Esophagus muscularis mucosa (tissue), 4 donors: ENCODE results near the gene MED29. TPM values are rescaled to one million over a fixed set of nuclear protein-coding genes. Genes with fewer than 3 reads are reported as not detected.

Experiments
- DNase-seq: peaks from one replicate; pipeline ENCODE4 v3.0.0-alpha.2; 2017; ENCODE audit errors: extremely low spot score
- H3K27ac ChIP-seq, 4 donors: fragments of 200-600 bp; sonication (generic); replicated peaks in 1 of 4; 1 replicate in 3 of 4; 2 replicates in 1 of 4; pipeline ENCODE4 v1.5.1; 2016 to 2019; ENCODE audit warnings: mild to moderate bottlenecking in 1 of 4
- H3K27me3 ChIP-seq, 4 donors: fragments of 200-600 bp; sonication (generic); one replicate each; pipeline versions ENCODE4 v1.5.1 to v1.6.0; 2016 to 2019
- H3K36me3 ChIP-seq, 4 donors: fragments of 200-600 bp; sonication (generic); one replicate each; pipeline ENCODE4 v1.5.1; 2016 to 2019
- H3K4me1 ChIP-seq, 4 donors: fragments of 200-600 bp; sonication (generic); one replicate each; pipeline ENCODE4 v1.5.1; 2016 to 2019
- H3K4me3 ChIP-seq, 4 donors: fragments of 200-600 bp; sonication (generic); 1 replicate in 2 of 4; 2 replicates in 2 of 4; pipeline ENCODE4 v1.5.1; 2016 to 2019; ENCODE audit warnings: mild to moderate bottlenecking in 4 of 4, moderate library complexity in 1 of 4
- H3K9me3 ChIP-seq, 4 donors: fragments of 200-600 bp; sonication (generic); 1 replicate in 3 of 4; 2 replicates in 1 of 4; pipeline ENCODE4 v1.5.1; 2016 to 2019
- CTCF ChIP-seq, 3 experiments: fragments of 200-600 bp in 2 of 3; fragments of 450-650 bp in 1 of 3; sonication (generic) in 2 of 3; IDR thresholded peaks; one replicate each; pipeline ENCODE4 v1.5.1; 2017 to 2019; ENCODE audit warnings: antibody characterized with exemption in 3 of 3, mild to moderate bottlenecking in 2 of 3, moderate library complexity in 1 of 3
- EP300 ChIP-seq: sonication (generic); formaldehyde crosslinking; IDR thresholded peaks from one replicate; pipeline ENCODE4 v1.6.1; 2017; ENCODE audit warnings: antibody characterized with exemption
- POLR2A ChIP-seq: fragments of 450-650 bp; IDR thresholded peaks from one replicate; pipeline ENCODE4 v1.6.1; 2017; ENCODE audit warnings: antibody characterized with exemption, moderate library complexity, mild to moderate bottlenecking, low read depth
- POLR2AphosphoS5 ChIP-seq, 2 donors: sonication (generic); formaldehyde crosslinking; IDR thresholded peaks; one replicate each; pipeline ENCODE4 v1.6.1; 2017; ENCODE audit warnings: antibody characterized with exemption in 2 of 2
- WGBS: methylation state at CpG from one replicate; pipeline ENCODE4 v1.1.5; 2018; 5-methylcytosine and 5-hydroxymethylcytosine counted together
- intact Hi-C: fragments of 100-400 bp; cut with DNase I; formaldehyde crosslinking; loops from one replicate; pipeline ENCODE4 v1.15.1; 2023
- total RNA-seq, 4 donors: library from RNA; depleted of rRNA; stranded (reverse); fragments of >200 nt; gene quantifications; one replicate each; pipeline versions ENCODE4 v1.1.0 to v1.2.1, GENCODE V29; 2016

Gene MED29
- total RNA-seq, 4 donors from 2014 or later = 24.9 to 58.0 (median 38.3) TPM

DNA sequence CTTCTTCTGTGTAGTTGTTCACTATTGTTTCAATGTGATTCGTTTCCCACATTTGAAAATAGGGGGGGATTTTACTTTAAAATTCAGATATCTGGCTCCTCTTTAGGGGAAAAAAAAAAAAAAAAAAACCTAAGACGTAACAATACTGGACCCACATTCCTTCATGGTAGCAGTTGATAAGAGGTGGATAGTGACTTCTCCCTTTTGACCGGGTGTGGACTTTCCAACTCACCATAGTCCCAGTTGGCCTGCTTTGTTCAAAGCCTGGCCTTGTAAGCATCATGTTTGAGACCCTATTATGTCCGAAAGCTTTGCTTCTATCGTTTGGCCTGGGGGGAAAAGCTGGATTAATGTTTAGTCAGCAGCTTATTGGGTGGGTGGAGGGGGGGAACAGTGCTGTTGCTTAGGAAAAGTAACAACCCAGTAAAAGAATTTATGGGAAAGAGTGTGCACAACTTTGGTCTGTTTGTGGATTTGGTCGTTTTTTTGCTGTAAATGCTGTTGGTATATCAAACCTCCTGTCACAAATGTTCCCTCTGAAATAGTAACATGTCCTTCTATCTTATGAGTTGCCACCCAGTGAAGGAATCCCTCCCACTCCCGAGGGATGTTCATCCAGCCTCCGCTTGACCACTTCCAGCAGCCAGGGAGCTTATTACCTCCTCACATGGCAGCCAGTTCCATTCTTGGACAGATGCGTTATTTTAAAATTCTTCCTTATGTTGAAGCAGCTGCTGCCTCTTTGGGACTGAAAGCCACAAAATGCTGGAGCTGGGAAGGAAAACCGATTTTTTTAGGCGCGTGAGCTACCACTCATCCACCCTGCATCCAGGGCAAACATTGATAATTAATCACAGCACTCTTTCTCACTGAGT is 38.6 kb upstream of the MED29 start:
- no peak for DNase-seq
- 65% methylated on average over 12 of the region's 12 CpGs for WGBS
- H3K27ac ChIP-seq = peak overlapping the region; percentile 17 to 53 (median 31)
- H3K27me3 ChIP-seq = no peaks in the 10 kb centered on the region
- TF ChIP-seq POLR2AphosphoS5 (IDR thresholded peaks at IDR 0.05) = no peak
- TF ChIP-seq EP300 = no peak
- no peak for TF ChIP-seq POLR2A
- no peak for TF ChIP-seq CTCF (IDR thresholded peaks at IDR 0.05)
- no peak overlapping the region for H3K4me3 ChIP-seq
- intact Hi-C loops = no loop called here
- peaks cover 31 to 89% (median 68%) of the 10 kb centered on the region in 4 donors for H3K36me3 ChIP-seq
- H3K4me1 ChIP-seq = peaks cover 7 to 42% (median 30%) of the 10 kb centered on the region in 4 donors
- no peaks in the 10 kb centered on the region for H3K9me3 ChIP-seq

DNA sequence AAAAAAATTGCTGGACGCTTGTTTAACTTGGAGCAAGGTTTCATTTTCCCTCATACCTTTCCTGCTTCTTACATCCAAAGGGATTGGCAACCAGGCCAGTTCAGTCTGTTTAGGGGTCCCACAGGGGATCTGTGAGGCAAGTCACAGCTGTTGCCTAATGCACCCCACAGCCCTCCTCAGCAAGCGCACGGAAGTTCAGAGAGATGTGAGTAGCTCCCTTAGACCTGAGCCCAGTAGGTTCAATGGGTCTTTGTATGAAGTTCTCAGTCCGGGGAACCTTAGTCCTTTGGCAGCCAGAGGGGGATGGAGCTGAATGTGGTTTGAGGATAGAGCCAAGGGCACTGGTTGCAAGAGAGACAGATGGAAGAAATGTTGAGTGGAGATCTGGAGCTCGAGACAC is 35.9 kb upstream of the MED29 start:
- WGBS = 93% methylated on average over 5 of the region's 5 CpGs

GRCh38 chr19:39356073-39356472 is 35.1 kb upstream of the MED29 start:
- WGBS = 77% methylated on average over 3 of the region's 3 CpGs
- Histone ChIP-seq H3K27me3 (no peaks in the 10 kb centered on the region), H3K27ac (no peak overlapping the region), H3K4me1 (peaks cover 0 to 21% (median 15%) of the 10 kb centered on the region in 4 donors), H3K4me3 (no peak overlapping the region), H3K9me3 (no peaks in the 10 kb centered on the region), H3K36me3 (peaks cover 59 to 93% (median 88%) of the 10 kb centered on the region in 4 donors)
- no peak for DNase-seq
- TF ChIP-seq CTCF (IDR thresholded peaks at IDR 0.05) = no peak
- TF ChIP-seq POLR2A = no peak
- TF ChIP-seq POLR2AphosphoS5 (IDR thresholded peaks at IDR 0.05) = no peak
- no peak for TF ChIP-seq EP300
- intact Hi-C loops = no loop called here

More for the DNA sequence above, 35.9 kb upstream of the MED29 start:
- Histone ChIP-seq H3K4me1 (peaks cover 0 to 26% (median 22%) of the 10 kb centered on the region in 4 donors), H3K4me3 (no peak overlapping the region), H3K27me3 (no peaks in the 10 kb centered on the region), H3K36me3 (peaks cover 51 to 93% (median 82%) of the 10 kb centered on the region in 4 donors), H3K9me3 (no peaks in the 10 kb centered on the region), H3K27ac (no peak overlapping the region)
- intact Hi-C loops = no loop called here
- TF ChIP-seq POLR2AphosphoS5 (IDR thresholded peaks at IDR 0.05) (no peak), CTCF (IDR thresholded peaks at IDR 0.05) (no peak)
- DNase-seq = no peak

- peaks cover 56 to 96% (median 92%) of the 10 kb centered on the region in 4 donors for H3K36me3 ChIP-seq
Observed at GRCh38 chr19:39356647-39357046, 34.5 kb upstream of the MED29 start.

GRCh38 chr19:39359026-39359425 is 32.2 kb upstream of the MED29 start:
- TF ChIP-seq EP300 = no peak
- no peak for TF ChIP-seq POLR2AphosphoS5 (IDR thresholded peaks at IDR 0.05)
- no peak for TF ChIP-seq POLR2A
- WGBS = 96% methylated on average over 3 of the region's 3 CpGs
- no peak overlapping the region for H3K27ac ChIP-seq

More at GRCh38 chr19:39356647-39357046, 34.5 kb upstream of the MED29 start:
- H3K4me3 ChIP-seq = no peak overlapping the region
- H3K27ac ChIP-seq = no peak overlapping the region
- 84% methylated on average over 6 of the region's 18 CpGs for WGBS
- no peak for TF ChIP-seq POLR2A
- H3K27me3 ChIP-seq = no peaks in the 10 kb centered on the region
- DNase-seq = no peak
- H3K9me3 ChIP-seq = no peaks in the 10 kb centered on the region
- intact Hi-C loops = no loop called here
- peaks cover 0 to 18% (median 13%) of the 10 kb centered on the region in 4 donors for H3K4me1 ChIP-seq

More at GRCh38 chr19:39359026-39359425, 32.2 kb upstream of the MED29 start:
- H3K4me1 ChIP-seq = peaks cover 22 to 29% (median 26%) of the 10 kb centered on the region in 4 donors
- no peak for DNase-seq
- intact Hi-C loops = no loop called here
- no peaks in the 10 kb centered on the region for H3K27me3 ChIP-seq
- H3K9me3 ChIP-seq = no peaks in the 10 kb centered on the region
- H3K36me3 ChIP-seq = peaks cover 53 to 100% (median 98%) of the 10 kb centered on the region in 4 donors
- no peak overlapping the region for H3K4me3 ChIP-seq
